Measurements from ENCODE around the gene WDR64. TPM values are rescaled to one million over a fixed set of nuclear protein-coding genes. Genes with fewer than 3 reads are reported as not detected.
"Not testable (repeated sequence)": the region's sequence is repeated elsewhere in the genome, so short reads cannot be mapped to it uniquely, and the experiment has no call there.

Gene WDR64
- total and polyA plus RNA-seq, 12 donors: 0.11 to 0.24 (median 0.12) TPM; not detected in 8

- intact Hi-C loops (cut with DNase I): no loop called here
- Histone ChIP-seq H3K27me3 (no peaks in the 10 kb centered on the region), H3K4me1 (replicated peaks in 1 of 2) (no peaks in the 10 kb centered on the region), H3K36me3 (replicated peaks in 1 of 2) (no peaks in the 10 kb centered on the region), H3K9me3 (replicated peaks in 1 of 3) (no peaks in the 10 kb centered on the region), H3K4me3 (no peak overlapping the region), H3K27ac (no peak overlapping the region)
- 70 to 93% (median 78%) methylated on average over 2 of the region's 2 CpGs for WGBS, 4 donors
- no peak for TF ChIP-seq POLR2A (IDR thresholded peaks at IDR 0.05)
- TF ChIP-seq, protein P1, sequence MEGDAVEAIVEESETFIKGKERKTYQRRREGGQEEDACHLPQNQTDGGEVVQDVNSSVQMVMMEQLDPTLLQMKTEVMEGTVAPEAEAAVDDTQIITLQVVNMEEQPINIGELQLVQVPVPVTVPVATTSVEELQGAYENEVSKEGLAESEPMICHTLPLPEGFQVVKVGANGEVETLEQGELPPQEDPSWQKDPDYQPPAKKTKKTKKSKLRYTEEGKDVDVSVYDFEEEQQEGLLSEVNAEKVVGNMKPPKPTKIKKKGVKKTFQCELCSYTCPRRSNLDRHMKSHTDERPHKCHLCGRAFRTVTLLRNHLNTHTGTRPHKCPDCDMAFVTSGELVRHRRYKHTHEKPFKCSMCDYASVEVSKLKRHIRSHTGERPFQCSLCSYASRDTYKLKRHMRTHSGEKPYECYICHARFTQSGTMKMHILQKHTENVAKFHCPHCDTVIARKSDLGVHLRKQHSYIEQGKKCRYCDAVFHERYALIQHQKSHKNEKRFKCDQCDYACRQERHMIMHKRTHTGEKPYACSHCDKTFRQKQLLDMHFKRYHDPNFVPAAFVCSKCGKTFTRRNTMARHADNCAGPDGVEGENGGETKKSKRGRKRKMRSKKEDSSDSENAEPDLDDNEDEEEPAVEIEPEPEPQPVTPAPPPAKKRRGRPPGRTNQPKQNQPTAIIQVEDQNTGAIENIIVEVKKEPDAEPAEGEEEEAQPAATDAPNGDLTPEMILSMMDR (IDR thresholded peaks at IDR 0.05): no peak
- DNase-seq: no peak
Observed at GRCh38 chr1:241678536-241678935, 26.5 kb downstream of the WDR64 start.

- no peaks in the 10 kb centered on the region for H3K4me1 ChIP-seq (replicated peaks in 1 of 2)
- H3K27me3 ChIP-seq: no peaks in the 10 kb centered on the region
- no peaks in the 10 kb centered on the region for H3K9me3 ChIP-seq (replicated peaks in 1 of 3)
- no peak overlapping the region for H3K27ac ChIP-seq
- no peaks in the 10 kb centered on the region for H3K36me3 ChIP-seq (replicated peaks in 1 of 2)
- no peak for TF ChIP-seq POLR2A (IDR thresholded peaks at IDR 0.05)
- TF ChIP-seq, protein P1 (IDR thresholded peaks at IDR 0.05): no peak
- intact Hi-C loops (cut with DNase I): no loop called here
- H3K4me3 ChIP-seq: no peak overlapping the region
- 76 to 88% (median 85%) methylated on average over 4 of the region's 4 CpGs for WGBS, 4 donors
- DNase-seq: no peak
Observed at GRCh38 chr1:241679404-241679803, 27.3 kb downstream of the WDR64 start.

GRCh38 chr1:241679961-241680360 is 27.9 kb downstream of the WDR64 start:
- Histone ChIP-seq H3K9me3 (replicated peaks in 1 of 3) (no peaks in the 10 kb centered on the region), H3K36me3 (replicated peaks in 1 of 2) (no peaks in the 10 kb centered on the region), H3K27ac (no peak overlapping the region), H3K27me3 (no peaks in the 10 kb centered on the region), H3K4me1 (replicated peaks in 1 of 2) (no peaks in the 10 kb centered on the region), H3K4me3 (no peak overlapping the region)
- intact Hi-C loops (cut with DNase I): no loop called here
- WGBS, 4 donors: 53 to 55% (median 53%) methylated on average over 3 of the region's 3 CpGs
- DNase-seq: no peak
- TF ChIP-seq POLR2A (IDR thresholded peaks at IDR 0.05): no peak
- TF ChIP-seq, protein P1 (IDR thresholded peaks at IDR 0.05): no peak

GRCh38 chr1:241681861-241682448 is 29.9 kb downstream of the WDR64 start:
- H3K36me3 ChIP-seq (replicated peaks in 1 of 2); H3K4me1 ChIP-seq (replicated peaks in 1 of 2); DNase-seq; H3K9me3 ChIP-seq (replicated peaks in 1 of 3); H3K27me3 ChIP-seq; H3K27ac ChIP-seq; intact Hi-C loops (cut with DNase I); H3K4me3 ChIP-seq: not testable (repeated sequence)
- WGBS, 4 donors: 64 to 75% (median 70%) methylated on average over 4 of the region's 4 CpGs

- no peaks in the 10 kb centered on the region for H3K27me3 ChIP-seq
- H3K27ac ChIP-seq: no peak overlapping the region
- H3K4me3 ChIP-seq: no peak overlapping the region
- no peak for DNase-seq
- 94 to 96% (median 95%) methylated on average over 2 of the region's 2 CpGs for WGBS, 4 donors
- intact Hi-C loops (cut with DNase I): no loop called here
- H3K36me3 ChIP-seq (replicated peaks in 1 of 2): no peaks in the 10 kb centered on the region
- TF ChIP-seq, protein P1 (IDR thresholded peaks at IDR 0.05): no peak
- no peaks in the 10 kb centered on the region for H3K4me1 ChIP-seq (replicated peaks in 1 of 2)
- H3K9me3 ChIP-seq (replicated peaks in 1 of 3): no peaks in the 10 kb centered on the region
Observed at GRCh38 chr1:241682921-241683320, 30.8 kb downstream of the WDR64 start.
